C4-2B (cell line): ENCODE measurements around the gene NOX5.

Experiments used
- H3K27ac ChIP-seq: fragments of 450-650 bp; 2 replicates; pipeline ENCODE4 v1.5.1; 2017
- CTCF ChIP-seq: fragments of 450-650 bp; conservative IDR thresholded peaks from 2 replicates; pipeline ENCODE4 v1.5.1; 2017; ENCODE audit warnings: mild to moderate bottlenecking
- ZFX ChIP-seq: fragments of 450-650 bp; IDR thresholded peaks from 2 replicates; pipeline ENCODE4 v1.6.1; 2017

NOX5 gene

GRCh38 chr15:69012761-69013364, 1.6 kb upstream of the NOX5 start:
- no peak overlapping the region for H3K27ac ChIP-seq
- TF ChIP-seq ZFX (no peak), CTCF (no peak)

- H3K27ac ChIP-seq = no peak overlapping the region
- TF ChIP-seq CTCF = no peak
- TF ChIP-seq ZFX = no peak
Measured at GRCh38 chr15:69013726-69014406, 629 bp upstream of the NOX5 start.

GRCh38 chr15:69015591-69015990, 1.1 kb downstream of the NOX5 start:
- TF ChIP-seq ZFX (no peak), CTCF (no peak)
- no peak overlapping the region for H3K27ac ChIP-seq

- no peak overlapping the region for H3K27ac ChIP-seq
- no peak for TF ChIP-seq ZFX
- TF ChIP-seq CTCF = no peak
Measured at GRCh38 chr15:69016021-69016595, 1.6 kb downstream of the NOX5 start.

- no peak overlapping the region for H3K27ac ChIP-seq
- TF ChIP-seq ZFX (no peak), CTCF (no peak)
Measured at GRCh38 chr15:69017978-69018377, 3.5 kb downstream of the NOX5 start.

GRCh38 chr15:69018951-69019350, 4.5 kb downstream of the NOX5 start:
- no peak for TF ChIP-seq CTCF
- no peak for TF ChIP-seq ZFX
- no peak overlapping the region for H3K27ac ChIP-seq

- H3K27ac ChIP-seq = no peak overlapping the region
- no peak for TF ChIP-seq CTCF
- TF ChIP-seq ZFX = no peak
Measured at GRCh38 chr15:69021895-69022294, 7.4 kb downstream of the NOX5 start.
